HG03064 (cell line): ENCODE measurements around the gene HS1BP3.

ENCODE experiments used
- ATAC-seq: cut with Tn5 transposase; IDR thresholded peaks from one replicate; pipeline ENCODE4 v1.9.1; 2021; ENCODE audit warnings: low read depth; ENCODE audit not compliant: unreplicated experiment

HS1BP3 gene

DNA sequence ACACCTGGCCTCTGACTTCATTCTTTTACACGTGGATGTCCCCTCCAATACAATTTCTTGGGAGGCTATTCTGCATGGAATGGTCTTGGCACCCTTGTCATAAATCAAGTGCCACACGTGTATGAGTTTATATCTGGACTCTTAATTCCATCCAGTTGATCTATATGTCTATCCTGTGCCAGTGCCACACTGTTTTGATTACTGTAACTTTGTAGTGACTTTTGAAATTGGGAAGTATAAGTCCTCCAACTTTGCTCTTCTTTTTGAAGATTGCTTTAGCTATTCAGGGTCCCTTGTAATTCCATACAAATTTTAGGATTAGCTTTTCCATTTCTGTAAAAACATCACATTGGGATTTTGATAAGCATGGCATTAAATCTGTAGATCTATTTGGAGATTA, 43.5 kb downstream of the HS1BP3 start:
- ATAC-seq, result no peak

DNA sequence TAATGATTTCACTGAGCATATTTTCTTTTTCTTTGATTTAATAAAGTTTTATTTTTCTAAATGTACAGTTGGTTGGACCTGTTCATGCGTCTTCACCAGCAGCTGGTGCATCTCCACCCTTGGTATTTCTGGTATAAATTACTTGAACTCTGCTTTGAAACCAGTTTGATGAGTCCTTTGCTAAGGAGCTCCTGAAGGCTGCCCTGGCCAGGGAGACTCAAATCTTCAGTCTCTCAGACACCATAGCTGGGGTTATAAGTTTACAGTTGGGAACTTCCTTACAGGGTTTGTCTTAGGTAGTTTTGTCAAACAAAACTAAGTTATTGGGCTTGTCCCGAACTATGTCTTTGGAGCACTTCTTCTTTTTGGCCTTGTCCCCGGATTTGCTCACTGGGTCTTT, 44.7 kb downstream of the HS1BP3 start:
- ATAC-seq, result no peak

- ATAC-seq, result no peak
Measured at GRCh38 chr2:20604951-20605381, 45.9 kb downstream of the HS1BP3 start.

DNA sequence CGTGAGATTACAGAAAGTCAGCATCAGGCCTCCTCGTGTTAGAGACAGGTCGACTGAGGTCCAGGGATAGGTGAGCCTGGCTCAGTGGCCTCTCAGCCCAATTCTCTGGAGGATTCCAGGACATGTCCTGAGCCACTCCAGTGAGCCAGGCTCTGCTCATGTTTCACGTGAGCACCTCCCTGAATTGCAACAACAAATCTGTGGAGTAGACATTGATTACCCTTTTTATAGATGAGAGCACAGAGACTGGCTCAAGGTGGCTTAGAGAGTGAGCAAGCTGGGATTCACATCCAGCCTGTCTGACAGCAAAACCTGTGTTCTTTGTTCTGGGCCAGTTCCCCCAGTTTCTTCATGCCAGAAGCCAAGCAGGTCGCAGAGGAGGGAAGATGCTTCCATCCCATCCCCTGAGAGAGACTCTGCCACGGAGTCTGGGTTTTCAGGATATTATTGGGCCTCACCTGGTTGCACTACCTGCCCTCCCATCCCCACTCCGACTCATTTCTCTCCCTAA, 46.4 kb downstream of the HS1BP3 start:
- ATAC-seq, result no peak

- no peak for ATAC-seq
Measured at GRCh38 chr2:20603791-20604190, 47.1 kb downstream of the HS1BP3 start.

DNA sequence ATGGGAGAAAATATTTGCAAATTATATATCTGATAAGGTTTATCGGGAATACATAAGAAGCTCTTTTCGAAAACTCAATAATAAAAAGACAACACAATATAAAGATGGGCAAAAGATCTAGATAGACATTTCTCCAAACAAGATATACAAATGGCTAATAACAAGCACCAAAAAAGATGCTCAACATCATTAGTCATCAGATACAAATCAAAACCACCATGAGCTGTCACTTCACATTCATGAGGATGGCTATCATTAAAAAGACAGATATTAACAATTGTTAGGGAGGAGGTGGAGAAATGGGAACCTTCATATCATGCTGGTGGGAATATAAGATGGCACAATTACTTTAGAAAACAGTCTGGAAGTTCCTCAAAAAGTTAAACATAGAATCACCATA, 48.1 kb downstream of the HS1BP3 start:
- no peak for ATAC-seq

- no peak for ATAC-seq
Measured at GRCh38 chr2:20600756-20601325, 50.1 kb downstream of the HS1BP3 start.

DNA sequence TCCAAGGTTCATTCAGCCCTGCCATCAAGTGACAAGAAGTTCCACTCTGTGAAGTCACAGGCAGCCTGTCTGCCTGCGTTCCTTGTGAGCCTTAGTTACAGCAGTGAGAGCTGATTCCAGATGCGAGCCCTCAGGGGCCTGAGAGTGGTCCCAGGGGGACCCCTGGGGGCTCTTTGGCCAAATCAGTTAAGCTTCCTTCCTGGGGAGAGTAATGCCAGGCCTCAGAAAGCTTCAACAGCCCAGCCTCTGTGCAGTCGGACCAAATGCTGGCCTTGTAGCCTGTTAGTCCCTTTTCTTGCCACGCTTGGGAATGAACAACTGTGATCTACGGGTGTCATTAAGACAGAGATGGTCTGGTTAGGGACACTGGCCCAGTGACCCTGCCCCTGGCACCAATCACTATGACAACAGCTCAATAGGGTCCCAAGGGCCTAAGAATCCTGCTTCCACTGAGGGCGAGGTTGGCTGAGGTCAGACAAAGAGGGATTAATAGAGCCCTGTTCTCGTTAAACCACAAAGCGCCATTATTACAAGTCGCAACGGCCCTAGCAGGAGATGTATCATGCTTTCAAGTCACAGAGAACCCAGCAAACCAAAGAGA, 50.9 kb downstream of the HS1BP3 start:
- no peak for ATAC-seq

GRCh38 chr2:20599001-20599600, 51.8 kb downstream of the HS1BP3 start:
- no peak for ATAC-seq

GRCh38 chr2:20597860-20598183, 53.1 kb downstream of the HS1BP3 start:
- no peak for ATAC-seq

GRCh38 chr2:20596973-20597859, 53.7 kb downstream of the HS1BP3 start:
- no peak for ATAC-seq

- ATAC-seq, result peak; percentile 1
Measured at GRCh38 chr2:20596193-20596972, 54.5 kb downstream of the HS1BP3 start.

DNA sequence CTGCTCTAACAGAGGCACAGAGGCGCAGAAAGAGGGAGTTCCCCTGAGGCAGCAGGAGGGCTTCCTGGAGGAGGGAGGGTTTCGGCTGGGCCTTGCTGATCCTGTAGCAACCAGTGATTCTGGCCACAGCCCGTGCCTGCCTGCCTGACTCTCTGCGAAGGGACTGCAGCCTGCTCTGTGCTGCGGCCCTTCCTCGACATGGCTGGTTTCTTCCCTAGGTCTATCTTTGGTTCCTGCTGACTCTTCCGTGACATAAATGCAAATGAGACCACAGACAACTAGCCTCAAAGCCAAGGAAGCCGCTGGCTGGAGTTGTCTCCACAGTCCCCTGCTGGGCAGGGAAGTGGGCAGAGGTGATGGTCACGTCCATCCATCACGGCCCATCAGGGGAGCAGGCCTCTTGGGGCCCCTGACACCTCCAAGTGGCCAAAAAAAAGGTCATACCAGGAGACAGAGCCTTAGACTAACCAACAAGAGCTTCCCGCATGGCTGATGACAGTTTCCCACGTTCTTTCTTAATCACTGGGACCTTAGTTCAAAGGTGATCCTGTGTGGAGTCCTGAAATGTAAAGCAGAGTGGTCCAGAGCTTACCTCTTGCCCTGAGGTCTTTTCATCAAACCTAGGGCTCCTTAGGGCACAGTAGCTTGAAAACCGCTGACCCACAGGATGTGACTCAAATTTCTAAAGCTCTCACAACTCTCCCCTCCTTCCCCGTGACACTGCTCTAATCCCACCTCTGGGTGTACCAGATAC, 55.3 kb downstream of the HS1BP3 start:
- peak; percentile 86 for ATAC-seq

DNA sequence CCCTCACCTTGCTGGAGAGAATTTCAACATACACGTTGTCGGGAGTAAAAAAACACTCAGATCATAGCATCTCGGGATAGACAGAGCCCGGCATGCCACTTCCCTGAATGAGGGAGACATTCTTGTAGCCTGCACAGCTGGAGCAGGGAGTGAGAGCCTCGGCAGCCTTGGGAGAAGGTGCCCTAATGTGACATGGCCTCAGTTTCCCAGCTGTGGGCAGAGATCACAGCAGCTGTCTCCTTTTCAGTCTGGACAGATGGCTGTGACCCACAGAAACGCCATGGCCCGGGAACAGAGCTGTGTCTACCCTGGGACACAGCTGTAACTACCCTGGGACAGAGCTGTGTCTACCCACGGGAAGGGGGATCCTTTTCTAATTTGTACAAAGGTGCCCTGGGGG, 55.9 kb downstream of the HS1BP3 start:
- ATAC-seq, result no peak

DNA sequence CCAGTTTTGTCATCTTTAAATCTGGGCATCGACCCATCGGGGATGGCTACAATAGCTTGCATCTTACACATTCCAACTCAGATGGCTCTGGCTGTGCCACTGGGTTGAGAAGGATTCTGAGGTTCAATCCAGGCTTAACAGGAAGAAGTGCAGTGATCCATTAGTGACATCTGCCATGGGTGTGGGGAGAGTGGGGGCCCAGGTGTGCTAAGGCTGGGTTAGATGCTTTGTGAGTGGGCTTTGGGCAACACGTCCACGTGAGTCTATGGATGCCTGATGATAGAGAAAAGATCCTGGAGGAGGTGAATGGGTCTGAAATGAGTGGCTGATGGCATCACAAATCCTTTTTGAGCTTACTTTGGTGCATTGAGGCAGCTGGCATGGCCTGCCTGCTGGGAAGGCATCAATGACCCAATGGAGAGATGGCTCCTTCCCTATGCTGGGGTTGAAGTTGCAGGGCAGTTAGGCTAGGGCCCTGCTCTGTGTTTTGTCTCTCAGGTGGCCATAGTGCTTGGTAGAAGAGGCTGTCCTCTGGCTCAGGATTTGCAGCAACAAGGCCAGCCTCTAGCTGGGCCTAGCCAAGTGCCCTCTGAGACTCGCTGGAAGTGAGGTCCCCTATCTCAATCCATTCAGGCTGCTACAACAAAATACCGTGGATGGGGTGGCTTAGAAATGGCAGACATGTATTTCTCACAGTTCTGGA, 56.7 kb downstream of the HS1BP3 start:
- ATAC-seq, result no peak

- ATAC-seq, result no peak
Measured at GRCh38 chr2:20593072-20594034, 57.5 kb downstream of the HS1BP3 start.

DNA sequence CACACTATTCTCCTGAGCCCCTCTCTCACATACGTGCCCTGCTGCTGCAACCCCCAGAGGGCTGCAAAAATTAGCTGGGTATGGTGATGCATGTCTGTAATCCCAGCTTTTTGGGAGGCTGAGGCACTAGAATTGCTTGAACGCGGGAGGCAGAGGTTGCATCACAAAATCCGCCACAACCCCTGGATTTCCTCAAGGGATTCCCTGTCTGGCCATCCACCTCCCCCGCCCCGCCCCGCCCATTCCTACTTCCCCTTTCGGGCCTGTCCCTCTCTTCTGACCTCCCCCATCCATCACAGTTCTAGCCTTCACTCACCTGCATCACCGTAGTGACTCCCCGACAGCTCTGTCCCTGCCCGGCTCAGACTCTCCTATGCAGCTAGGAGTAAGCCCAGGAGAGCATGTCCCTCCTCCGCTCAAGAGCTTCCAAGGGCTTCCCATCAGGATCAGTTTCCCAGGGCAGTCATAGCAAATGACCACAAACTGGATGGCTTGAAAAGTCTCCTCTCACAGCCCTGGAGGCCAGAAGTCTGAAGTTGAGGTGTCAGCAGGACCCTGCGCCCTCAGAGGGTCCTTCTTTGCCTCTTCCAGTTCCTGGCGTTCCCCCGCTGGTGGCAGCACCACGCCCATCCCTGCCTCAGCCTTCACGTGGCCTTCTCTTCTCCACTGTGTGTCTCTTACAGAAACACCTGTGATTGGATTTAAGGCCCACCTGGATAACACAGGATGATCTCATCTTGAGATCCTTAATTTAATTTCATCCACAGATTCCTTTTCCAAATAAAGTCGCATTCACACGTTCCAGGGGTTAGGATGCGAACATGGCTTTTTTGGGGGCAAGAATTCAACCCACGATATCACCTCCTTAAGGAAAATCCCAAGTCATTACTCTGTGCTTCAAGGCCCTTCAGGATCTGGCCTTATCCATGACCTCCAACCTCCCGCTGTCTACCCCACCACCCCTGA, 58.5 kb downstream of the HS1BP3 start:
- no peak for ATAC-seq
